ENCODE data around the gene ETV1.

Gene ETV1

GRCh38 chr7:14018751-14019150, 29.3 kb upstream of the ETV1 start:
- TF ChIP-seq, protein P1, sequence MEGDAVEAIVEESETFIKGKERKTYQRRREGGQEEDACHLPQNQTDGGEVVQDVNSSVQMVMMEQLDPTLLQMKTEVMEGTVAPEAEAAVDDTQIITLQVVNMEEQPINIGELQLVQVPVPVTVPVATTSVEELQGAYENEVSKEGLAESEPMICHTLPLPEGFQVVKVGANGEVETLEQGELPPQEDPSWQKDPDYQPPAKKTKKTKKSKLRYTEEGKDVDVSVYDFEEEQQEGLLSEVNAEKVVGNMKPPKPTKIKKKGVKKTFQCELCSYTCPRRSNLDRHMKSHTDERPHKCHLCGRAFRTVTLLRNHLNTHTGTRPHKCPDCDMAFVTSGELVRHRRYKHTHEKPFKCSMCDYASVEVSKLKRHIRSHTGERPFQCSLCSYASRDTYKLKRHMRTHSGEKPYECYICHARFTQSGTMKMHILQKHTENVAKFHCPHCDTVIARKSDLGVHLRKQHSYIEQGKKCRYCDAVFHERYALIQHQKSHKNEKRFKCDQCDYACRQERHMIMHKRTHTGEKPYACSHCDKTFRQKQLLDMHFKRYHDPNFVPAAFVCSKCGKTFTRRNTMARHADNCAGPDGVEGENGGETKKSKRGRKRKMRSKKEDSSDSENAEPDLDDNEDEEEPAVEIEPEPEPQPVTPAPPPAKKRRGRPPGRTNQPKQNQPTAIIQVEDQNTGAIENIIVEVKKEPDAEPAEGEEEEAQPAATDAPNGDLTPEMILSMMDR (IDR thresholded peaks at IDR 0.05; ENCODE audit: extremely low read depth, insufficient read depth, missing control alignments), result no peak
- in situ Hi-C loops (cut with MboI; ENCODE audit: low pct_unique_long_range_greater_than_20kb, low sequenced_read_pairs, unreplicated experiment), result no loop called here
- no peak for DNase-seq (ENCODE audit: low spot score)

GRCh38 chr7:14016950-14017349, 27.5 kb upstream of the ETV1 start:
- in situ Hi-C loops (cut with MboI; ENCODE audit: low pct_unique_long_range_greater_than_20kb, low sequenced_read_pairs, unreplicated experiment), result no loop called here
- no peak for DNase-seq (ENCODE audit: low spot score)
- TF ChIP-seq, protein P1 (IDR thresholded peaks at IDR 0.05; ENCODE audit: extremely low read depth, insufficient read depth, missing control alignments), result no peak

DNA sequence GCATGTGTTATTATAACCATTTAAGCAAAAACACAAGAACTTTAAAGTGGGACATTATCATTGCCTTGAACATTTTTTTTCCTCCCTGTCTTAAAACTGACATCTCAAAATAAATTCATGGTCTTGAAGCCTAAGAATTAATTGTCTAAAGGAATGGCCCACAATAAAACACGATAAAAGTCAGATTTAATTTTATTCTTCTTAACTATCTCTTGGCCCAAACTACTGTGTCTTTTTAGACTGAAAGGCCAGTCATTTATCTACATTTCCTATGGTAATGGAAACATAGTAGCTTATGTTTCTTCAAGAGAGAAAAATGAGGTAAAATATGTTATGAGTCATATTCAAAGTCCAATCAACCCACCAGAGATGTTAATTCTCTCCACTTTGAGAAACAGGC, 24.4 kb upstream of the ETV1 start:
- DNase-seq (ENCODE audit: low spot score), result no peak
- TF ChIP-seq, protein P1 (IDR thresholded peaks at IDR 0.05; ENCODE audit: extremely low read depth, insufficient read depth, missing control alignments), result no peak
- in situ Hi-C loops (cut with MboI; ENCODE audit: low pct_unique_long_range_greater_than_20kb, low sequenced_read_pairs, unreplicated experiment), result no loop called here

GRCh38 chr7:14009453-14010418, 20.3 kb upstream of the ETV1 start:
- TF ChIP-seq, protein P1 (IDR thresholded peaks at IDR 0.05; ENCODE audit: extremely low read depth, insufficient read depth, missing control alignments), result no peak
- in situ Hi-C loops (cut with MboI; ENCODE audit: low pct_unique_long_range_greater_than_20kb, low sequenced_read_pairs, unreplicated experiment), result no loop called here

GRCh38 chr7:14001139-14001538, 11.7 kb upstream of the ETV1 start:
- TF ChIP-seq, protein P1 (IDR thresholded peaks at IDR 0.05; ENCODE audit: extremely low read depth, insufficient read depth, missing control alignments), result no peak
- in situ Hi-C loops (cut with MboI; ENCODE audit: low pct_unique_long_range_greater_than_20kb, low sequenced_read_pairs, unreplicated experiment), result no loop called here
- DNase-seq (ENCODE audit: low spot score), result no peak

More at GRCh38 chr7:14009453-14010418, 20.3 kb upstream of the ETV1 start:
- DNase-seq (ENCODE audit: low spot score), result no peak

- TF ChIP-seq, protein P1 (IDR thresholded peaks at IDR 0.05; ENCODE audit: extremely low read depth, insufficient read depth, missing control alignments), result no peak
- no peak for DNase-seq (ENCODE audit: low spot score)
- in situ Hi-C loops (cut with MboI; ENCODE audit: low pct_unique_long_range_greater_than_20kb, low sequenced_read_pairs, unreplicated experiment), result no loop called here
These were observed 10.8 kb upstream of the ETV1 start for GRCh38 chr7:14000247-14000646.

Measured in GM13977 (cell line).